ENCODE measurements around the gene RNFT2.
"Not testable (repeated sequence)": the region's sequence is repeated elsewhere in the genome, so short reads cannot be mapped to it uniquely, and the experiment has no call there.

RNFT2 gene

DNA sequence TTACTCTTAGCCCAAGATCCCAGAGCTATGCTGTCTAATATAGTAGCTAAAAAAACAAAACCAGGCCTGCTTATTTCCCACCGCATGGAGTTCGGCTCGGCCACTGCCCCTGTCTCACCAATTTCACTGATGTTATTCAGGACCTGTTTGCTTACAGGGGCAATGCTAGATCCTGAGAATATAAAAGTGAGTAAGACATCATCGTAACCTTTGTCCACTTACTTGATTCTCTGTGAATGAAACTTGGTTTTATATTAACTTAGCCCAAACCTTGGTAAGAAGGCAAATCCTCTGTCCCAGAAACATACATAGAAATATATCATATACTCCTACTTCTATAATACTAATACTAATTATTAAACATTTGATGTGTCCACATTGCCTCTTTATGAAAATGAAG is 56.6 kb downstream of the RNFT2 start:
- DNase-seq (ENCODE audit: low read depth in 1 of 2, low spot score in 1 of 2), result no peak

- DNase-seq (ENCODE audit: low read depth in 1 of 2, low spot score in 1 of 2), result no peak
Observed at GRCh38 chr12:116797885-116798284, 59.8 kb downstream of the RNFT2 start.

DNA sequence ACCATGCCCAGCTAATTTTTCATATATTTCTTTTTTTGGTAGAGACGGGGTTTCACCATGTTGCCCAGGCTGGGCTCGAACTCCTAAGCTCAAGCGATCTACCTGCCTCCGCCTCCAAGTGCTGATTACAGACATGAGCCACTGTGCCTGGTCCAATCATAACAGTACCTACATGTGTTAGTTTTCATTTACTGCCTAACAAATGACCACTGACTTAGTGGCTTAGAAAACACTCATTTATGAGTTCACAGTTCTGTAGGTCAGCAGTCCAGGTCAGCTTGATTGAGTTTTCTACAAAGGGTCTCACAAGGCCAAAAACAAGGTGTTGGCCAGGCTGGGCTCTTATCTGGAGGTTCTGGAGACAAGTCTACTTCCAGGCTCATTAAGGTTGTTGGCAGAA is 60.6 kb downstream of the RNFT2 start:
- DNase-seq (ENCODE audit: low read depth in 1 of 2, low spot score in 1 of 2), result no peak

- DNase-seq (ENCODE audit: low read depth in 1 of 2, low spot score in 1 of 2), result no peak
Observed at GRCh38 chr12:116799955-116800354, 61.8 kb downstream of the RNFT2 start.

DNA sequence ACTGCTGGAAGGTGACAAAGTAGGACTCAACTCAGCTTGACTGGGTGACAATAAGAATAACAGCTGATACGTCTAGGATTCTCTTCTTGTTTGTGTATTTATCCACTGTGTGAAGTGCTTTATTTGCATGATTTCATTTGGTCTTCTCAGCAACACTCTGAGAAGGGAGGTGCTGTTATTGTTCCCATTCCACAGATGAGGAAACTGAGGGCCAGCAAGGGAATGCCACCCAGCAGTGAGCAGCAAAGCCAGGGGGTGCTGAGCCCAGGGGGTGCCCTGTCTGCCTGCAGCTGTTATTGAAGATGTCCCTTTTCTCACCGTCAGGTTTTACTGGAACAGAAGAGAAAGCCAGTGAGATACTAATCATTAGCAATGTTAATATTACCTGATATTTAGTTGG is 62.8 kb downstream of the RNFT2 start:
- no peak for DNase-seq (ENCODE audit: low read depth in 1 of 2, low spot score in 1 of 2)

DNA sequence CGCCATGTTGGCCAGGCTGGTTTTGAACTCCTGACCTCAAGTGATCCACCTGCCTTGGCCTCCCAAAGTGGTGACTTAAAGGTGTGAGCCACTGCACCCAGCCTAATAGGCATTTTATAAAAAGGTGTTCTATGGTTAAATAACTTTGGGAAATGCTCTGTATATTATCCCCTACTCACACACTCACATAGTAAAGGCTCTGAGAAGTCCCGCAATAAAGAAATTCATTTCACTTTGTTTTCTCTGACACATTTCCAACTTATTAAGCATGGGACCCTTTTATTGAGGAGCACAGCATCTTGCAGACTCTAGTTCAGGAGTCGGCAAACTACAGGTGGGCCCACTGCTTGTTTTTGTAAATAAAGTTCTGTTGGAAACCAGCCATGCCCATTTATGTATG is 63.9 kb downstream of the RNFT2 start:
- no peak for DNase-seq (ENCODE audit: low read depth in 1 of 2, low spot score in 1 of 2)

- DNase-seq (ENCODE audit: low read depth in 1 of 2, low spot score in 1 of 2), result no peak
Observed at GRCh38 chr12:116803013-116803736, 65.1 kb downstream of the RNFT2 start.

DNA sequence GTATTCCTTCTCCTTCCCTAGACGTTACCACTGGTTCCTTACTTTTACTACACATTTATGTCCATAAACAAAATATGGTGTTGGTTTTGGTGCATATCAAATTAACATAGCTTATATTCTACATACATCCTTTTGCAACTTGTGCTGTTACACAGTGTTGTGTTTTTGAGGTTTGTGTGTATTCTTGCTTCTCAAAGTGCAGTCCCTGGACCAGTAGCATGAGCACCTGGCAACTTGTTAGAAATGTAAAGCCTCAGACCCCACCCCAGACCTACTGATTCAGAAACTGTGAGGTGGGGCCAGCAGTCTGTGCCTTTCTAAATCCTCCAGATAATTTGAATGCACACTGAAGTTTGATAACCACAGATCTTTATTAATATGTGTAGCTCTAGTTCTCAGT is 65.9 kb downstream of the RNFT2 start:
- DNase-seq (ENCODE audit: low read depth in 1 of 2, low spot score in 1 of 2), result no peak

DNA sequence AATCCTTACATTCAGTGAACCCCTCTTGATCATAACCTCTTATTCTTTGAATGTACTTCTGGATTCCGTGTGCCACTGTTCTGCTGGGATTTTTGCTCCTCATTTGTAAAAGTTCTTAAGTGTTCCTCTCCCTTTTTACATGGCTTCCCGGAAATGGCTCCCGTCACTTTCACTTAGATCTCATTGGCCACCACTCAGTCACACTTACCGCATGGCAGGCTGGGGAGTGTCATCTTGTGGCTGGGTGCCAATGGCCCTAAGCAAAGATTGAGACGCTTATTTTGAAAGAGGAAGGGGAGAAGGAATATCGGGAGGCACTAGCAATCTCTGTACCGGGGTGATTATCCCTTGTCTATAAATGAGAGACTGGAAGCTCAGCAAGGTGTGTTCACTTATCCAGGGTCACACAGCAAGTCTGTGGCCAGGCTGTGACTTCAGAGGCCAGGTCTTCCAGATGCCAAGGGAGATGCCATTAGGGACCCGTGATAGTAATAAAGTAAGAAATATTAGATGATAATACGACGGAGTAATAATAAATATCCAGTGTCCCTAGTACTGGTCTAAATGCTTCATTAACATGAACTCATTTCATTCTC is 68.8 kb downstream of the RNFT2 start:
- no peak for DNase-seq (ENCODE audit: low read depth in 1 of 2, low spot score in 1 of 2)

DNA sequence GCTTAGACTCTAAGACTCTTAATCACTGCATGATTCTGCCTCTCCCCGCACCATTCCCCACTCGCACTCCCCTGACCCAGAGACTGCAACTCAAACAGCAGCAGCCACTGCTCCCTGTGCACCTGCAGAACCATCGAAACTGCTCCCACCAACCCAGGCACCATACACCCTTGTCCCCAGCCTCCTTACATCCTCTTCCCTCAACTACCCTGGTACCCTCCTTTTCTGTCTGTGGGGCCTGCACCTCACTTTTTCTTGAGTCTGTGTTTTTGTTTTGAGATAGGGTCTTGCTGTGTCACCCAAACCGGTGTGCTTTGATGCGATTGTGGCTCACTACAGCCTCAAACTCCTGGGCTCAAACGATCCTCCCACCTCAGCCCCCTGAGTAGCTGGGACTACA is 69.4 kb downstream of the RNFT2 start:
- no peak for DNase-seq (ENCODE audit: low read depth in 1 of 2, low spot score in 1 of 2)

GRCh38 chr12:116808113-116809105 is 70.3 kb downstream of the RNFT2 start:
- no peak for DNase-seq (ENCODE audit: low read depth in 1 of 2, low spot score in 1 of 2)

- DNase-seq (ENCODE audit: low read depth in 1 of 2, low spot score in 1 of 2), result no peak
Observed at GRCh38 chr12:116812238-116812637, 74.1 kb downstream of the RNFT2 start.

DNA sequence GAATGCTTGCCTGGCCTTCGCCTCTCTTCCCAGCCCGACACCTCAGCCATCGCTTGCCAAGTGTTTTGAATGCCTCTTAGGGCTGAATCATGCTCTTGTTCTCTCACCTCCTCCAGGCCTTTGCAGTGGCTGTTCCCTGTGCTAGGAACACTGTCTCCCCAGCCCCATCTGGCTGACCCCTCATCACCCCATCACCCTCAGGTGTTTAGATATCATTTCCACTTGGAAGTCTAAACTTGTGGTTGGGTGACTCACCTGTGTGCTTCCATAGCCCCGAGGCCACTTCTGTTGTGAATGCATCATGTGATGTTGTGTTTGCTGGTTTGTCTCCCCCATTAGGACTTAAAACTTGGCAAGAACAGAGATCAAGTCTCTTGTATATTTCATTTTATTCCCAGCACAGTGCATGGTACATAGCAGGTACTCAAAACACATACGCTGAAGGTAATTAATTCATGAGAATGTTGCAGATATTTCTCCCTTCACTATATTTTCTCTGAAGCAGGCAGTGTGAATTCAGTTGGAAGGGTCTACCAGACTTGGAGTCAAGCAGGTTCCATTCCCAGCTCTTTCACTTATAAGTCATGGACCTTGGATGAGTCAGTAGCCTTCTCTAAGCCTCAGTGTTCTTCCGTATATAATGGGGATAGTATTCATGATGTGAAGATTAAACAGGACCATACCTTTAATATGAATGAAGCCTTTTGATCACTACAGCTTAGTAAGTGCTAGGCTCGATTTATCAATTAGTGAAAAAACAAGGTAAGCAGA is 75.3 kb downstream of the RNFT2 start:
- no peak for DNase-seq (ENCODE audit: low read depth in 1 of 2, low spot score in 1 of 2)

DNA sequence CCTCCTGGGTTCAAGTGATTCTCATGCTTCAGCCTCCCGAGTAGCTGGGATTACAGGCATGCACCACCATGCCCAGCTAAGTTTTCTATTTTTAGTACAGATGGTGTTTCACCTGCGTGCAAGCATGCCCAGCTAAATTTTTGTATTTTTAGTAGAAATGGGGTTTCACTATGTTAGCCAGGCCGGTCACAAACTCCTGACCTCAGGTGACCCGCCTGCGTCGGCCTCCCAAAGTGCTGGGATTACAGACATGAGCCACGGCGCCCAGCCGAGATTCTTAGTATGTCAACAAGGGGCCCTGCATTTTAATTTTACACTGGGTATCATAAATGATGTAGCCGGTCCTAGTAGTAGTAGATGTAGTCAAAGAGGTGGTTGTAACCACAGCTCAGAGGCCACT is 76.7 kb downstream of the RNFT2 start:
- DNase-seq (ENCODE audit: low read depth in 1 of 2, low spot score in 1 of 2), result not testable (repeated sequence)

- DNase-seq (ENCODE audit: low read depth in 1 of 2, low spot score in 1 of 2), result peak in 1 of 2 donors; percentile 2
Observed at GRCh38 chr12:116818341-116818856, 80.3 kb downstream of the RNFT2 start.

DNA sequence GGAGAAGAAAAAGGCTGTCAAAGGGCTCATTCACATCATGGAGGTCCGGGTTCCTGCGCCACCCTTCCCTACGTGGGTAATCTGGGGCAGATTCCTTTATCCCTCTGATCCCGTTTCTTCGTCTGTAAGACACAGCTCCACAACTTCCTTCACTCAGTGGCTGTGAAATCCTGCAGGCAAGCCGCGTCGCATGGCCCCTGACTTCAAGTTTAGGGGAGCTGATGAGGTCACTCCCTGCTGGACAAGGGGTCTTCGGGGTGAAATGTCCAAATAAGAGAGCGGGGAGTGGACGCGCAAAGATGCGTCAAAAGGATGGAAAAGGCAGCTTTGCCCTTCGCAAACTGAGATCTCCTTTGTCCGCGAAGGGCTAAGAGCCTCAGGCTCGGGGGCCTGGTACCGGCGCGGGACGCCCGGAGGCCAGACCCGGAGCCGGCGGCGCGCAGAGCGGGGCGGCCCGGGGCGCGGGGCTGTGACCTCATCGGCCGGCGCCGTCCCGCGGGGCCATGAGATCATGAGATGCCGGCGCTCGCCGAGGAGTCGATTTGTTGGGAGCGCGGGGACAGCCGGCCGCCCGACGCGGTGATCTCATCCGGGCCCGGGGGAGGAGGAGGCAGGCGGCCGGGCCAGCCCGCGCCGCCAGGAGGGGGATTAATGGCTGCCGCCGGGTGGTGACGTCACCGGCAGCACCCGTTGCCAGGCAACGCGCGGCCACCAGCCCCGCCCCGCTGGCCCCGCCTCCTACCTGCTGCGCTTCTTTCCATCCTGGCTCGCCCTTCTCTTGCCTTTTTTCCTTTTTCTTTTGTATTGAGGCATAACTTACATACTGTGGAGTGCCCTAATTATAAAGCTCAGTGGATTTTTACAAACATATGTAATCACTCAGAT is 81.1 kb downstream of the RNFT2 start:
- peak; percentile 77 to 79 for DNase-seq (ENCODE audit: low read depth in 1 of 2, low spot score in 1 of 2)

DNA sequence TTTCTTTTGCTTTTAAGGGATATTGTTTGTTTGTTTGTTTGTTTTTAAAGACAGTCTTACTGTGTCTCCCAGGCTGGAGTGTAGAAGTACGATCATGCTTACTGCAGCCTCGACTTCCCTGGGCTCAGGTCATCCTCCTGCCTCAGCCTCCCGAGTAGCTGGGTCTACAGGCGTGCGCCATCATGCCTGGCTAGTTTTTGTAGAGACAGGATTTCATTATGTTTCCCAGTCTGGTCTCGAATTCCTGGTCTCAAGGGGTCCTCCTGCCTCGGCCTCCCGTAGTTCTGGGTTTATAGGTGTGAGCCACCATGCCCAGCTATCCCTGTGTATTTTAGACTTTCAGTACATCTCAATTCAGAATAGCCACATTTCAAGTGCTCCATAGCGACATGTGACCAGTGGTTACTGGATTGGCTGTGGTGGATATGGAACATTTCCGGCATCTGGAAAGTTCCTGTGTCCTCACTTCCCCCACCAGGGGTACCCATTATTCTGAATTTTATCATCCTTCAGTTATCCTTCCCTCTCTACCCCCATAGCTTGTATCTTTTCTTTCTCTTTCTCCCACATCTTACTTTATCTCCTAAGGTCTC is 82.0 kb downstream of the RNFT2 start:
- no peak for DNase-seq (ENCODE audit: low read depth in 1 of 2, low spot score in 1 of 2)

DNA sequence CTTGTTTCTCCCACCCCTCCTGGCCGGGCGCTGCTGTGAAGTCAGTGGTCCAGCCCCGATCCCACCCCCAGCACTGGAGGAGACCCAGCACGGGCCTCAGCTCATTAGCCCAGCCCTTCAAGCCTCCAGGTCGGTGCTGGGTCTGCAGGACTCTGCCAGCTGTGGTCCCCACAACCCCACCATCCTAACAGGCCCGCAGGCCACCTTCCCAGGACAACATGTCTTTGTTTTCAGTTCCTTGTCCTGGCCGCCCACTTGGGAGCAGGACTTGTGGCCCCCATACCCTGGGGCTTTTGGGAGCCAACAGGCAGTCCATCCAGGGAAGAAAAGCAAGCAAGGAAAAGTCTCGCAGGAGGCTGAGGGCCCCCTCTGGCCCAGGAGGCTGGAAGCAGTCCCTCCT is 83.2 kb downstream of the RNFT2 start:
- DNase-seq (ENCODE audit: low read depth in 1 of 2, low spot score in 1 of 2), result no peak

DNA sequence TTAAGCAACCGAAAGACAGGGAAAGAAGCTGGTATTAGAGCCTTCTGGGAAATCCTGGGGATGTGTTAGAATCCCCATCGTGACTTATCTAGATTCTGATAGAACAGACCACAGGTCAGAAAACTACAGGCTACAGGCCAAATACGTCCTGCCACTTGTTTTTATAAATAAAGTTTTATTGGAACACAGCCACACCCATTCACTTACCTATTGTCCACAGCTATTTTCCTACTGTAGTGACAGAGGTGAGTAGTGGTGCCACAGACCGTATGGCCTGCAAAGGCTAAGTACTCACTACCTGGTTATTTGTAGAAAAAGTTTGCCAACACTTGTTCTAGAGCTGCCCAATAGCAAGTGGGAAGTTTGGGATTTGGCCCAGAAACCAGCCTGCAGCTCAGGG is 89.3 kb downstream of the RNFT2 start:
- no peak for DNase-seq (ENCODE audit: low read depth in 1 of 2, low spot score in 1 of 2)

DNA sequence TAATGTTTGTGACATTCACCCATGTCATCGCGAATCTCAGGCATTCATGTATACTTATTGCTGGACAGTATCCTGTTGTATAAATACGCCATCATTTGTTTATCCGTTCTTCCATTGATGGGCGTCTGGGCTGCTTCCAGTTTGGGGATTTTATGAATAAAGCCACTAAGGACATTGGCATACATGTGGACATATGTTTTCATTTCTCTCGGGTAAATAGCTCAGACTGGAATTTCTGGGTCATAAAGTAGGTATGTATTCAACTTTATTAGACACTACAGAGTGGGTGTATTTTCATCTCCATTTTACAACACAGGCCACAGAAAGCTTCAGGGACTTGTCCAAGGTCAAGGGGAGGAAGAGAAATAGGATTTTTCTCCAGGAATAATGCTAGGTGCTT is 94.2 kb downstream of the RNFT2 start:
- DNase-seq (ENCODE audit: low read depth in 1 of 2, low spot score in 1 of 2), result no peak
